CD4-positive, alpha-beta T cell treated with Interleukin-15 for 4 hours (primary cell): ENCODE results near the gene CREBBP.
A peak's percentile ranks its signal among the peaks of the same experiment; 100 is the strongest.

Experiments
- DNase-seq: peaks from one replicate; pipeline ENCODE4 v3.0.0-alpha.2; 2020; ENCODE audit warnings: low spot score

Gene CREBBP

DNA sequence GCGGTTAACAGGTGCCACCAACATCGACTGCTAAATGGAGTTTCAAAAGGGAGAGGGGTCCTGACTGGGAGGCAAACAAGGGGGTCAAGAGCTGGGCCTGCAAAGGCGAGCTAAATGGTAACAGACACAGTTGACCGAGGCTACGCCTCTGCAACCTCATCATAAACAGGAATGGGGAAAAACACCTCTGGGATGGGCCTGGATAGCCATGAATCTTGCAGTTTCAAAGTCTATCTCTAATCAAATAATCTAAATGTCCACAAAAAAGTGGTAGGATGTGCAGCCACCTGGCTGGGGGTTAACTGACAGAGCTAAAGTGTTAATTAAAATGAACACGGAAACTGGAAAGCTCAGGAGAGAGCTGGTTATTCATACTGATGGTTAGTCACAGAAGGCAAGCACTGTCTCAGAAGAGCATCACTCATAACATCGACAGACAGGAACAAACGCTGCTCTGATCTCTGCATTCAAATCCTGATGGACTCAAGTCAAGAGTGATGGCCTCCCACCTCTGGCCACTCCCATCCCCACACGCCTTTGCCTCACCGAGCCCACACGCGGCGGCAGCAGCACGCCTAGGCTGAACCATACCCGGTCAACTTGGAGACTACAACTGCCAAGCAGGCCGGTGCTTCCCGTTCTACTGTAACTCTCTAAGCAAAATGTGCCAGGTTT lies 56.3 kb downstream of the CREBBP start:
- no peak for DNase-seq

DNA sequence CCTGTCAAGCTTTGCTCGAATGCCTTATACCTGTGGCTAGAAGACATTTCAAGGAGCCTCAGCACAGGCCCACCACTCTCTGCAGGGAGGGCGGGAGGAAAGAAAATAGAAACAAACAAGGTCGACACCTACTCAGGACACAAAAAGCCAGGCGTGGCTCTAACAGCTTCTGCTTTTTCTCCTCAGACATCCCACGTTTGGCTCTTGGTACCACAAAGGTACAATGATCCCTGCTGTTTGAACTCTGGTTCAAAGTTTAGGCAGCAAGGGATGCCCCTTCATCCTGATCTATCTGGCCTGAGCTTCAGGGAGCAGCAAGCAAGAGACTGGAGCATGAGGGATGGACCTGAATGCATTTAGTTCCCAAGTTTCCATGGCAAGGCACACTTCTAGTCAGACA lies 57.1 kb downstream of the CREBBP start:
- no peak for DNase-seq

DNA sequence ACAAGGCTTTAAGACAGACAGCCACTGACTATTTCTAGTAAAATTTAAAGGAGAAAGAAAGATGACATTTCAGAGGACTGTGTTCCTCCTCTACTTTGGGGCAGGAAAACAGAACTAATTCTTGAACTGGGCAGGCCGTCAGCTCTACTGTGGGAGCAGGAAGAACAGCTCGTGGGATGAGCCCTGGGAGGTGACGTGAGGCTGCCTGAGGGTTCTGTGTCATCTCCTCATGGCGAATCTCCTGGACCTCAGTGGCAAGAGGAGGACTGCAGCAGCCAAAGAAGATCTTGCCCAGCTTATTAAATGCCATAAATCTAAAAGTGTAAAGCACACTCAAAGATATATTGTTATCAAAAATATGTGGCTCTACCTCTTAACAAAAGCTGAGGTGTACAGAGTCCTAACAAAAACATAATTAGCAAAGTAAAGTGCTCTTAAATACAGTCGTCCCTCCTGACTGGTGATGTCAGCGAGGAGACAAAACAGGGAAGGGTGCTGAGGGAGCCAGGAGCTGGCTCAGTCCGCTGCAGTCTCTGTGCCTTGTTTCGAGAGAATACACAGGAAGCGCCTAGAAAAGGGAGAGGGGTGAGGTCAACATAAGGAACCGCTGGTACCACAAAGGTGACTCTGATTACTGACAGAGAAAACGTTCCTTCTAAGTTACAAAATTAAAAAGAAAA lies 58.0 kb downstream of the CREBBP start:
- DNase-seq = no peak

DNA sequence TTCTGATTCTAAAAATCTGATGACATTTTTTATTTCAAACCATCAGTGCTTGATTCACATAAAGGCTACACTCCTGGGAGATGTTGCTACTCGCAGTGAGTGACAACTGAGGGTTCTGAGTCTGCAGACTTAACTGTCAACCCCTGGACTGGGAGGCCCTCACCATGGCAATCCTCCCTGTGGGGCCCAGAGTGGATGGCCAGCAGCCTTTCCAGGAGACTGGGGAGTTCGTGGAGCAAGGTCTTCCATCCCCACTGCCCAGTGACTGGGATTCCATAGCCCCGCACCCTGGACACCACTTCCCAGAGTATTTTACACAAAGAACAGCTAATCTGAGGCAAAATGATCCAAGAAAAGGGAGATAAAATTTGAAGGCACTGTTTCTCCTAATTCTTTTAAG lies 59.3 kb downstream of the CREBBP start:
- DNase-seq = no peak

DNA sequence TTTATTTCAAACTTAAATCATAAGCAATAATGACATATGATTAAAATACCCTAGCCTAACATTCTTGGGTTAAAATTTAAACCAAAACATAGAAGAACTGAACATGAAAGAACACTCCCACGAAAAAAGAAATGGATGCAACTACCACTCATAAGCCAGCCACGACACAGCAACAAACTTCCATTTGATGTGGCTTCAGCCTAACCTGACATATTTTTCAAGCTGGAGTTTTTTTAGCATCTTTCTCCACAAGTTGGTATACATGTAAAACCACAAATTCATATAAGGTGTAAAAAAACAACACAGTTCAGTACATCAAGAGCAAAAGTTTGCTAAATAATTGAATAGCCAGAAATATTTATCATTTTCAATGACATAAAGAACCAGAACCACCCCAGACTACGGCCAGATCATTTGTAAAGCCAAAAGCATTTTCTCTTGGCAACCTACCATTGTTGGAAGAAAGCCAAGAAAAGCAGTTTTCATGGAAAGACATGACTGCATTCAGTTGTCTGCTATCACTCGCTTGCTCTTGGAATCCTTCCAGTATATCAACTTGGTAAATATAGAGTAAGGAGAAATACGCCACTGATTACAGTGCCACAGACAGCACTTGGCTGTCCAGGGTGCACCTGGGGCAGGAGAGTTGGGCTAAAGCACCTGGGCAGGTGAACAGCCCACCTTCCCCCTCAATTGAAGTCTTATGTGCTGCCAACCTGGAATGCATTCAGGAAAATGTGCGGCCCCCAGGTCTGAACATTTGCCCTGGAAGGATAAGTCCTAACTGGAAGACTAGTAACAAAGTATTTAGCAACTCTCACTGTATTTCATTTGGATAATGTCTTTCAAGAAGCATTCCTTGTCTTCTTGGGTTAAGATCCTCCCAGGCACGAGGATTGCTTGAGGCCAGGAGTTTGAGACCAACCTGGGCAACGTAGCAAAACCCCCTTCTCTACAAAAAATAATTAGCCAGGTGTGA lies 60.5 kb downstream of the CREBBP start:
- peak; percentile 21 for DNase-seq

DNA sequence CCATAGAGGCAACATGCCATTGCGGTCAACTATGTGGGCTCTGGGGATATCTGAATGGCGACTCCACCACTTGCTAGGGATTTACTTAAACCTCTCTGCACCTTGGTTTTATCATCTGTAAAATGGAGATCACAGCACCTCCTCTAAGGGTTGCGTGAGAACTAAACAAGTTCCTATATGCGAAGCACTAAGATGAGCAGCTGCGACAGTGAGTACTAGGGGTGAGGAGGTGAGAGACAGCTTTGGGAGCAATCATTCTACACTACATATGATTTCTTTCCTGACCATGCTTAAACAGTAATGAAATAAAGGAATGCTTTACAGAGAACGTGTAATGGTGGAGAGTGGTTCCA lies 61.4 kb downstream of the CREBBP start:
- DNase-seq = no peak

DNA sequence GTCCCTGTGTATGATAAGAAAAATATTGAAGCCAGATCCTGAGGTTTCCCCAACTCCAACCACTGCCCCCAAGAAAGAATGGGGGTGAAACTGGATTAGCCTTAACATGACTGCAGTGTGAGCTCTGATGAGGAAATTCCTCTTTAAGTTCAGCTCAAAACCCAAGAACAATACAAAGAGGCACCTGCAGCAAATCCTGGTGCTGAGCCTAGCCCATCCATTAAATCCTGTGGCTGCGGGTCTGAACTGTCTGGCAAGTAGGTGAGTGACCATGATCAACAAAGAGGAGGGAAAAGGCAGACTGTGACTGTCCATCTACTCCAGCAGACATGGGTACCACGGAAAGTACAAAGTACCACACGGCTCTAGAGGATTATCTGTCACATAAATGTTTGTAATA lies 64.2 kb downstream of the CREBBP start:
- no peak for DNase-seq

DNA sequence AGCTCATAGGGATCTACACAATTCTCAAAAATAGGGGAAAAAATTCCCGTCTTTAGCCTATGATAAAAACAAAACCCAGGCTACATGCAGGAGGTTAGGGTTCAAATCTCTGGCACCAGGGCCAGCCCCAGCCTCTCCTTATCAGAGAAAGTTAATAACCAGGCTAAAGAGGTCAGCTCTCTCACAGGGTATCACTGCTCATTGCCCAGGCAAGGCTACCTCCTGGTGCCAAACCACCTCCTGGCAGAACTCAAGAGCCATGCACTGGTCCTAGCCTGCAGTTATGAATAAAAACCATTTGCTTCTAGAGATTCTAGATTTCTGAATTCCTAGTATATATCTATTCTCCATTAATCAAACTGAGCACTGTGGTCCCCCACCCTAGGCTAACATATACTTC lies 65.8 kb downstream of the CREBBP start:
- no peak for DNase-seq

DNA sequence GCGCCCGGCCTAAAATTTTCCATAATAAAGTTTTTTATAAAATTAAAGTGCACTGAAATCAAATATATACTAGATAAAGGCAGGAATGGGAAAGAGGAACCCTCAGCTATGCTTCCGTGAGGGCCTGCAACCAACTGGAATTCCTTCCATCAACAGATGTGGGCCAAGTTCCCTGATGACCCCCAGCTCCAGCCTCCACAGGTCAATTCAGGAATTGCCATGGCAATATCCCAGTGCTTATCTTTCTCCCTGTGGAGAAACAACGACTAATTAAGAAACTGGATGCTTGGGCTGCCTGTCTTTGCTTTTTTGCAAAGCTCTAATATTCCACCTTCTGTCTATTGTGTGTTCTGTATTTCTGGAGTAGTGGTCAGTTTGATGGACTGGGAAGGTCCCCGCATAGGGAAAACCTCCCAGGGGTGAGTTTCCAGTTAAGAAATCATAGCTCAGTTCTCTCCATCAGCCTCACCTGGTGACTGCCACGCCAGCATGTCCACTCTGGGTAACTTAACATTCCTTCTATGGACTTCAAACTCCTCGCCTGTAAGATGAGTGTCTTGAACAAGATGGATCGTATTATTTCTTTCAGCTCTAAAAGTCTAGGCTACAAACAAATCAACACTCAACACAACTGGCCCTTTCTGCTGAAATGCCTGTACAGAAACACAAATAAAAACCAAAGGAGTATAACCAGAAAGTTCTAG lies 67.9 kb downstream of the CREBBP start:
- DNase-seq = no peak

DNA sequence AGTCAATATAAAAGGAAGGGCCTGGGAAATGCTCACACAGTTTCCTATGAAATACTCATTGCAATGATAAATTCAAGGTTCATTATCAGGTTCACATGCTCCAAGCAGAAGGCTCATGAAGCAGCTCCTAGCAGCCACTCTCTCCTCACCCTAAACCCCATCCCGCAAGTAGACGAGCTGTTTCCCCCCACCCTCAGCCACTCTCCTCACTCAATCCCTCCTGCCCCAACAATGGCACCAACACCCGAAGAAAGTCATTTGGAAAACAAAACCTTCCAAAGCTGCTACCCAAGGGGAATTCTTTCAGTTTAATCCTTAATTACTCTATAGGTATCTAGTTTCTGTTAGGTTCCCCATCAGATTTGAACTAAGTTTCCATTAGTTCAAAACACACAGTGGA lies 69.7 kb downstream of the CREBBP start:
- DNase-seq = no peak

DNA sequence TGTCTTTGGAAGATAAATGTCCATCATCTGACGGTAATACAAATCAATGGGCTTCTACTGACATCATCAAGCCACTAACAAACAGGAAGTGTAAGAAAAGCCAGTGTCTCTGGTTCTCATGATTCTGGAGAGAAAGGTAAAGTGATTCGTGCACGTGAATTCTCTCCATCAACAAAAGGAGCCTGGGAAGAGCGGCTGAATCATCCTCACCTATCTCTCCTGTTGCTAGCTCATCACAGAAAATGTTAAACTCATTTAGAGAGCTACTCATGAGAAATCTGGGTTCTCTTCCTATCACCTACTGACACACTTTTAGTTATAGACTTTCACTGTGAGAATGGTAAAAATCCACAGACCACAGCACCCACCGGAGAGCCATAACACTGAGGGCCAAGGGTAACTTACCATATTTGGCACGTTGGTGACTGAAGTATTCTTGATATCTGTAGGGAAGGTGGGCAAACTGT lies 70.3 kb downstream of the CREBBP start:
- no peak for DNase-seq

DNA sequence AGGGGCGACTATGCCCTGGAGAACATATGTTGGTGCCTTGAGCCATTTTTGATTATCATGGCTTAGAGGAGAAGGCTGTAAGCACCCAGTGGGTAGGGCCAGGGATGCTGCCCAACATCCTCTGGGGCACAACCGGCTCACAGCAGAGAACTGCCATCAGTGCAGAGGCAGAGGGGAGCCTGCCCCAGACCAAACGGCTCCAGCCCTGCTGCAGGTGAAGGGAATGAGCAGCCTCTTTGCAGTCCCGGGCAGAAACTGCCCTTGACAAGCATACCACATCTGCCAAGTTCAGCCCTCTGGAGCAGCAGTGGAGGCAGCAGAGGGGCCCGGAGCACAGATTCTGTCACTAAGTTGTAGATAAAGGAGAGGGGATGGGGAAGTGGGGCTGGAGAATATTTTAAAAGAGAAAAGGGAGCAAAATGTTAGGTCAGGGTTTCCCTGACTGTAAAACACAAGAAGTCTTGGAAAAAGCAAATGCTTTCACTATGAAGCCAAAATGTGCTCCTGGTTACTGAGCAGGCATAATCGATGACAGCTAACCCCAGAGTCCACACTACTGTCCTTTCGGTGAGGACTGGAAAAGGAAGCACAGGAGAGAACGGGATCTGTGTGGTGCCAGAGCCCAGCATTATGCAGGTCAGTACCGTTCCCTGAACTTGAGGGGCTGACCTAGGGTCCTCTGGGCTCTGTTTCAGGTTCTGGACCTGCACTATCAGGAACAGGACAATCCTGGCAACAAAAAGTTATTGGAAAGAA lies 72.0 kb downstream of the CREBBP start:
- no peak for DNase-seq

DNA sequence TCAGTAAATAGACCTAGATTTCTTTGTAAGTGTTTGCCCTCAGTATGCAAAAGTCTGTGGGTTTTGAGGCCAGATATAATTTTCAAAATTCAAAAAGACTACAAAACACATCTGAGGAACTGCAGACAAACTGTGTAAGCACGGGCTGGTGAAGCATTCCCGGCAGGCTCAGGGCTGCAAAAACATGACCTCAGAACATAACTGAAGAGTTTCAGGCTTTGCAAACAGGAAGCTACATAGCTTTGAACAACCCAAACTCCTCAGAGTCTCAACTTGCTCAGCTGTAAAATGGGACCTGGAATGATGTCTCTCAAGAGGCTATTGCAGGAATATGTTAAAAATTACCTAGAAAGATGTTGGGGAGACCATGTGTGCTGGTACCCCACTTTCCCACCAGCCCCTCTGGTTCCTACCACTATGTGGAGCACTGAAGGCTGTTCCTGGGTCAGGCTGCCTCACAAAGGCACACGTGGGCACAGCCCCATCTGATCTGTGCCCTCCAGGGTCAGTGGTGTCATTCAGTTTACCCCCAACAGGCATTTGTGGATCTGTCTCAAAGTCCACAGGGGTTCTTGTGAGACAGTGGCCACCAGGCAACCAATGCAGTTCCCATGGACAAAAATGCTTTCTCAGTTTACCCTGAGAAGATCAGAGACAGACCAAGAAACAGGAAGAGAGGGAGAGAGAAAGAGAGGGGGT lies 72.9 kb downstream of the CREBBP start:
- DNase-seq = no peak

DNA sequence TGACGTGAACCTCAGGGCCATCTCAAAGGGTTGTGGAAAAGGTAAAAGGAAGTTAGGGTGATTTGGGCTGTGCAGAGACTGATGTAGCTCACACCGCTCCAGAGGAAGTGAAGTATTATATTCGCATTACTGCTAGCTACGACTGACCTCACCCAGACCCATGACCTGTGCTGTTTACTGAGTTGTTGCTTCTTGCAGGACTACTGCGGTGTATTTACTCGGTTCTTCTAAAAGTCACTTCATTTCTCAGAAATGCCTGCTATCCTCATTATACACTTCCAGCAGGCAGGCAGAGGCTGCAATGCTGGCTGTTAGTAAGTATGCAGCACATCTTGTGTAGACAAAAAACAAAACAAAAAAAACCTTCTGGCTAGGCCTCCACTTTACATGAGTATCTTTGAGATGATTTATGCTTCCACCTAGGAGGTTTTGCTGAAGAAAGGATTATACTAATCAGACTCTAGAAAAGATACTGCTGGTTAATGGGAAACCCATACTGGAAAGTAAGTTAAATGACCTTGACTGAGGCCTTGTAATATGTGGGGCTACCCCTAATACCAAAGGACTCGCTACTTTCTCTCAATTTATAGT lies 76.0 kb downstream of the CREBBP start:
- no peak for DNase-seq

DNA sequence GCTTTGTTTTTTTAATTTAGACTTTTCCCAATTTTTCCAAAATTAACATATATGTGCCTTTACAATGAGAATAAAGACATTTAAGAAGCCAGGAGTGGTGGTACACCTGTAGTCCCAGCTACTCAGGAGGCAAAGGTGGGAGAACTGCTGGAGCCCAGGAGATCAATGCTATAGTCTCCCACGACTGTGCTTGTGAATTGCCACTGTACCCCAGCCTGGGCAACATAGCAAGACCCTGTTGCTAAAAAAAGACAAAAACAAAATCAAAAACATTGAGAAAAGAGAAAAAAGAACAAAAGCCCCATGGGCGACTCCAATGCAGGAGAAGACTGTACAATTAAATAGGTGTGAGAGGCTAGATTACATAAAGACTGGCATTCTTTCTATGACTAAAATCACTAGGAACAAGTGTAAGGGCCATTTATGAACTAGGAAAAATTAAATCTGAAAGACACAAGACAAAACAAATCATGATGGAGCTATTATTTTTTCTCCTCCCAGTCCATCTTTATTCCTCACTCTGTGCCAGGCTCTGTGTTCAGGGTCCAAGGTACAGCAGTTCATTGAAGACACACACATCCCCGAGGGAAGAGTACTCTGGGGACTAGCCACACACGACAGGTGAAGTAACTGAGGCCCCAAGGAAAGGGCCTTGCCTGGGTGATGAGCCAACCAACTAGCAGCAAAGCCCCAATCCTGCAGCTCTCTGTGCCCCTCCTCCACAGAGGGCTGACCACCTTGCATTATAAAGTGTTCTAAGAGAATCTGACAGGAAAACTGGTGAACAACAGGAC lies 79.8 kb downstream of the CREBBP start:
- no peak for DNase-seq

DNA sequence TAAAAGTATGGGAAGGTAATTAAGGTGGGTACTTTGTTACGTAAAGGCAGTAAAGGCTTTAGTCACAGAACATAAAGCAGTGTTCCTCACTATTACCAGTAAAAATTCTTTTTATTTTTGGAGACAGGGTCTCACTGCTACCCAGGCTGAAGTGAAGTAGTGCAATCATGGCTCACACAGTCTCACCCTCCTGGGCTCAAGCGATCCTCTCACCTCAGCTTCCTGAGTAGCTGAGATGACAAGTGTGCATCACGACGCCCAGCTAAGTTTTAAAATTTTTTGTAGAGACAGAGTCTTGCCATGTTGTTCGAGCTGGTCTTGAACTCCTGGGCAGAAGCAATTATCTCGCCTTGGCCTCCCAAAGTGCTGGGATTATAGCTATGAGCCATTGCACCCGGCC lies 80.5 kb downstream of the CREBBP start:
- DNase-seq = no peak

DNA sequence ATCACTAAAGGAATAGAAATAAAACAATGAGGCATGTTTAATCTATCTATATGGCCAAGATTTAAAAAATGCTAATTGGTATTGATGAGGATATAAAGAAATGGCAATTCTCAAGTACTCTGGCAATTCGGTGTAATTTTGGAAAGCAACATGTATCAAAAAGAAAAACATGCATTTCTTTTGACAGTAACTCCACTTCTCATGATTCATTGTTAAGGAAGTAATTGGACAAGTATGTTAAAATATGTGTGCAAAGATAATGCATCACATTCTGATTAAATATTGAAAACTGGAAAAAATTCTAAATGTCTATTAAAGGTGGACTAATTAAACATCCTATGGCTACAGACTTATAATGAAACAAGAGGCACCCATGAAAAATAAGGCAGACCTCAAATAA lies 81.2 kb downstream of the CREBBP start:
- no peak for DNase-seq

DNA sequence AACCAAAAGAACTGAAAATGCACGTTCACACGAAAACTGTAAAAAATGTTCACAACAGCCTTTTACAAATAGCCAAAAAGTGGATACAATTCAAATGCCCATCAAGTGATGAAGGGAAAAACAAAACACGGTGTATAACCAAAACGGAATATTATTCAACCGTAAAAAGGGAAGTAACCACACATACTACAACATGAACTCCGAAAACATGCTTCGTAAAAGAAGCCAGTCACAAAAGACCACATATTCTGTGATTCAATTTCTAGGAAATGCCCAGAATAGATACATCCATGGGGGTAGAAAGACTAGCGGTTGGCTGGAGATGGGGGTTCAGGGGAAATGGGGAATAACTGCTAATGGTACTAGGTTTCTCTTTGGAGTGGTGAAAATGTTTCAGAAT lies 81.7 kb downstream of the CREBBP start:
- no peak for DNase-seq
